Neural progenitor cell (in vitro differentiated cells): ENCODE measurements around the gene PRIMPOL.

Experiments
- EZH2 ChIP-seq: fragments of 200-600 bp; sonication (generic); IDR thresholded peaks from 2 replicates; pipeline ENCODE4 v1.6.1; 2017; ENCODE audit warnings: antibody characterized with exemption, mild to moderate bottlenecking, moderate library complexity
- TF ChIP-seq, protein P1 (sequence below): fragments of 200-600 bp; sonication (generic); IDR thresholded peaks from 2 replicates; pipeline ENCODE4 v1.5.1; 2017; ENCODE audit warnings: antibody characterized with exemption, mild to moderate bottlenecking

DNA sequence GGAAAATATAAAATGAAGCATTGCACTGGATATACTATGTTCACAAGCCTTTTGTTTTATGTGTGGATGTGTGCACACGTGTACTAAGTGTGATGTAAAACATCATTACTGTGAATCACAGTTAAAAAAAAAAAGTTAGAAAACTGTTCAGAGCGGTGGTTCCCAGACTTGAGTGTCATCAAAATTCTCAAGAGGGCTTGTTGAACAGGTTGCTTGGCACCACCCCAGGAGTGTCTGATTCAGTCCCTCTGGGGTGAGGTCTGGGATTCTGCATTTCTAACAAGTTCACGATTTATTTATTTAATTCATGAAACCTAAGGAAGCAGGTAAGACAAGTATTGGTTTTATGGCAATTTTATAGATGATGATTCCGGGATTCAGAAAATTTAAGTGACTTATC lies 82.6 kb downstream of the PRIMPOL start:
- TF ChIP-seq, protein P1, sequence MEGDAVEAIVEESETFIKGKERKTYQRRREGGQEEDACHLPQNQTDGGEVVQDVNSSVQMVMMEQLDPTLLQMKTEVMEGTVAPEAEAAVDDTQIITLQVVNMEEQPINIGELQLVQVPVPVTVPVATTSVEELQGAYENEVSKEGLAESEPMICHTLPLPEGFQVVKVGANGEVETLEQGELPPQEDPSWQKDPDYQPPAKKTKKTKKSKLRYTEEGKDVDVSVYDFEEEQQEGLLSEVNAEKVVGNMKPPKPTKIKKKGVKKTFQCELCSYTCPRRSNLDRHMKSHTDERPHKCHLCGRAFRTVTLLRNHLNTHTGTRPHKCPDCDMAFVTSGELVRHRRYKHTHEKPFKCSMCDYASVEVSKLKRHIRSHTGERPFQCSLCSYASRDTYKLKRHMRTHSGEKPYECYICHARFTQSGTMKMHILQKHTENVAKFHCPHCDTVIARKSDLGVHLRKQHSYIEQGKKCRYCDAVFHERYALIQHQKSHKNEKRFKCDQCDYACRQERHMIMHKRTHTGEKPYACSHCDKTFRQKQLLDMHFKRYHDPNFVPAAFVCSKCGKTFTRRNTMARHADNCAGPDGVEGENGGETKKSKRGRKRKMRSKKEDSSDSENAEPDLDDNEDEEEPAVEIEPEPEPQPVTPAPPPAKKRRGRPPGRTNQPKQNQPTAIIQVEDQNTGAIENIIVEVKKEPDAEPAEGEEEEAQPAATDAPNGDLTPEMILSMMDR, result no peak
- no peak for TF ChIP-seq EZH2
